Peyer's patch (tissue), 4 donors: ENCODE data around the gene TMPRSS11E.

Experiments used
- POLR2A ChIP-seq, 2 donors: fragments of 450-650 bp; IDR thresholded peaks; one replicate each; pipeline ENCODE4 v1.5.1; 2017; ENCODE audit warnings: antibody characterized with exemption in 2 of 2, mild to moderate bottlenecking in 2 of 2, moderate library complexity in 2 of 2
- TF ChIP-seq, protein P1 (sequence below), 6 experiments: fragments of 450-650 bp in 4 of 6; fragments of 200-600 bp in 2 of 6; sonication (generic) in 1 of 6; IDR thresholded peaks; one replicate each; pipeline ENCODE4 v1.5.1; 2017 to 2019; ENCODE audit warnings: antibody characterized with exemption in 6 of 6, mild to moderate bottlenecking in 3 of 6, moderate library complexity in 1 of 6

DNA sequence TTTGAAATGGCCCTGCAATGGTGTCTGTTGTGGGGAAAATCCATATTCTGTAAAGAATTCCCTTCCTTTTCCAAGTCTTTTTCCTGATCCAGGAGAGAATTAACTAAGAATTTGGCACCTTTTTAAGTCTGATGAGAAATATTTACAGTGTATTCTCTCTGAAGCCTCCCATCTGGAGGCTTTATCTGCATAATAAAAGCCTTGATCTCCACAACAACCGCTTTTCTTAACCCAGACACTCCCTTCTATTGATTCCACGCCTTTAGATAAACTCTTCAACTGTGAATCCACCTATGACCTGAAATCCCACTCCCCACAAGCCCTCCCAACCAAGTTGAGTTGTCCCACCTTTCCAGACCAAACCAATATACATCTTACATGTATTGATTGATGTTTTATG lies 43.1 kb upstream of the TMPRSS11E start:
- TF ChIP-seq, protein P1, sequence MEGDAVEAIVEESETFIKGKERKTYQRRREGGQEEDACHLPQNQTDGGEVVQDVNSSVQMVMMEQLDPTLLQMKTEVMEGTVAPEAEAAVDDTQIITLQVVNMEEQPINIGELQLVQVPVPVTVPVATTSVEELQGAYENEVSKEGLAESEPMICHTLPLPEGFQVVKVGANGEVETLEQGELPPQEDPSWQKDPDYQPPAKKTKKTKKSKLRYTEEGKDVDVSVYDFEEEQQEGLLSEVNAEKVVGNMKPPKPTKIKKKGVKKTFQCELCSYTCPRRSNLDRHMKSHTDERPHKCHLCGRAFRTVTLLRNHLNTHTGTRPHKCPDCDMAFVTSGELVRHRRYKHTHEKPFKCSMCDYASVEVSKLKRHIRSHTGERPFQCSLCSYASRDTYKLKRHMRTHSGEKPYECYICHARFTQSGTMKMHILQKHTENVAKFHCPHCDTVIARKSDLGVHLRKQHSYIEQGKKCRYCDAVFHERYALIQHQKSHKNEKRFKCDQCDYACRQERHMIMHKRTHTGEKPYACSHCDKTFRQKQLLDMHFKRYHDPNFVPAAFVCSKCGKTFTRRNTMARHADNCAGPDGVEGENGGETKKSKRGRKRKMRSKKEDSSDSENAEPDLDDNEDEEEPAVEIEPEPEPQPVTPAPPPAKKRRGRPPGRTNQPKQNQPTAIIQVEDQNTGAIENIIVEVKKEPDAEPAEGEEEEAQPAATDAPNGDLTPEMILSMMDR (IDR thresholded peaks at IDR 0.05) = no peak
- TF ChIP-seq POLR2A (IDR thresholded peaks at IDR 0.05) = no peak
